HL-60 (cell line): ENCODE data around the gene ELMO1.

ENCODE experiments used
- CTCF ChIP-seq: IDR thresholded peaks from one replicate; pipeline ENCODE4 v1.5.1; 2011; ENCODE audit warnings: low read length, control low read depth, inconsistent platforms; ENCODE audit not compliant: insufficient read depth
- GABPA ChIP-seq: IDR thresholded peaks from 2 replicates; pipeline ENCODE4 v1.6.1; 2012; ENCODE audit warnings: low read depth
- POLR2AphosphoS5 ChIP-seq: IDR thresholded peaks from 2 replicates; pipeline ENCODE4 v1.6.1; 2012; ENCODE audit warnings: low read depth

GRCh38 chr7:37119296-37119860 lies 329.3 kb downstream of the ELMO1 start:
- no peak for TF ChIP-seq POLR2AphosphoS5
- TF ChIP-seq GABPA: no peak
- no peak for TF ChIP-seq CTCF
